GM19238 (cell line): ENCODE data around the gene FGF14.

Experiments
- DNase-seq: peaks from one replicate; pipeline ENCODE4 v3.0.0; 2011; ENCODE audit warnings: low spot score; ENCODE audit not compliant: insufficient read length

Gene FGF14

GRCh38 chr13:102401766-102402165 is at the start of gene FGF14:
FGF14 (minus strand) TSS chr13:102402048.
- DNase-seq, result no peak

GRCh38 chr13:102443249-102443648 is 41.4 kb upstream of the FGF14 start:
- no peak for DNase-seq

- DNase-seq, result no peak
Measured at GRCh38 chr13:102441085-102441484, 39.2 kb upstream of the FGF14 start.

GRCh38 chr13:102440259-102440936 is 38.5 kb upstream of the FGF14 start:
- DNase-seq, result no peak

GRCh38 chr13:102422690-102423089 is 20.8 kb upstream of the FGF14 start:
- no peak for DNase-seq

- no peak for DNase-seq
Measured at GRCh38 chr13:102405499-102406100, 3.8 kb upstream of the FGF14 start.

- no peak for DNase-seq
Measured at GRCh38 chr13:102402290-102402689, 442 bp upstream of the FGF14 start.

GRCh38 chr13:102401265-102401664 is 583 bp downstream of the FGF14 start:
- no peak for DNase-seq

GRCh38 chr13:102400675-102401145 is 1.1 kb downstream of the FGF14 start:
- DNase-seq, result no peak

- DNase-seq, result no peak
Measured at GRCh38 chr13:102399791-102400674, 1.8 kb downstream of the FGF14 start.

- no peak for DNase-seq
Measured at GRCh38 chr13:102395939-102396338, 5.9 kb downstream of the FGF14 start.

GRCh38 chr13:102395174-102395573 is 6.7 kb downstream of the FGF14 start:
- no peak for DNase-seq

- DNase-seq, result peak; percentile 81
Measured at GRCh38 chr13:102394158-102395053, 7.4 kb downstream of the FGF14 start.

- DNase-seq, result no peak
Measured at GRCh38 chr13:102392481-102393209, 9.2 kb downstream of the FGF14 start.

GRCh38 chr13:102386461-102386860 is 15.4 kb downstream of the FGF14 start:
- no peak for DNase-seq

GRCh38 chr13:102380012-102380411 is 21.8 kb downstream of the FGF14 start:
- DNase-seq, result no peak

- DNase-seq, result no peak
Measured at GRCh38 chr13:102376318-102376717, 25.5 kb downstream of the FGF14 start.

GRCh38 chr13:102374726-102375125 is 27.1 kb downstream of the FGF14 start:
- DNase-seq, result no peak

- no peak for DNase-seq
Measured at GRCh38 chr13:102374233-102374632, 27.6 kb downstream of the FGF14 start.

GRCh38 chr13:102373221-102373620 is 28.6 kb downstream of the FGF14 start:
- DNase-seq, result no peak
